ENCODE data around the gene CDON.

Gene CDON

DNA sequence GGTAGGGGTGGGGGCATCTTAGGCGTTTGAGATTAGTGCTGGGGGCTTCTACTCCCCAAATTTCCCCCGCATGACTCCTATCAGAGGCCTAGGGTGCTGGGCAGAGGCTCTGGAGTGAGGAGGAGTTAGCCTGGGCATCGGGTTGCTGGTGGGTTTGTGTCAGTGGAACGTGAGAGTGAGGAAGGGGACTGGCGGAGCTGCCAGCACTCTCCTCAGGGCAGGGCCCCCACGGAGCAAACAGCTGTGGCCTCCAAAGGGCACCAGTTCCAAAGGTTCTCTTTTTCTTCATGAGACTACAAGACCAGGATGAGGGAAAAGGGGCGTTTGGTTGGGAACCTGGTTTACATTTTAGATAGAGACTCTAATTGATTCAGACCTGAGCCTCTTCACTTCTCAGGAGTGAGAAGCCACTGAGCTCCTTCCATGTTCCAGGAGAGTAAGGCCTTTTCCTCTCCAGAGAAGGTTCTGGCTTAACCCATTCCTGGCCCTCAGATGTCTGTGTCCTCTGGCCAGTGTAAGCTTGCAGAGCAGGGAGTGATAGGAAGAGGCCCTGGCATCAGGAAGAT lies 35.6 kb upstream of the CDON start:
- no peak overlapping the region for H3K27ac Mint-ChIP-seq
- H3K4me1 Mint-ChIP-seq (ENCODE audit: low read depth) = no peaks in the 10 kb centered on the region
- H3K27me3 Mint-ChIP-seq = no peaks in the 10 kb centered on the region
- H3K36me3 Mint-ChIP-seq (ENCODE audit: low read depth) = no peaks in the 10 kb centered on the region
- H3K9me3 Mint-ChIP-seq = no peaks in the 10 kb centered on the region
- no peak overlapping the region for H3K4me3 Mint-ChIP-seq

DNA sequence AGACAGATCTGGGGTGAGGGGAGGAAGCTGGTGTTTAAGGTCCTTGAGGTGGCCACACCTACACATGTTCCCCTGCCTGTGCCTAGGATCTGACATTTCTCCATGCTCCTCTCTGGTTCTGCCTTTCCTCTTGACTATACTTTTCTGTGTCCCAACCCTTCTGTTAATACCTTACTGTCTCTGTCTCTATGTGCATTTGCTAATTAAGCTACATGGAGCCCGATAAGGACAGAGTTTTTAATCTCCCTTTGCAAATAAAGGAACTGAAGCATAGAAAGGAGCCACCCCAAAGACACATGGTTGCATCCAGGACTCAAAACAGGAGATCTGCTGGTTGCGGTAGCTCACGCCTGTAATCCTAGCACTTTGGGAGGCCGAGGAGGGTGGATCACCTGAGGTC lies 33.1 kb upstream of the CDON start:
- no peaks in the 10 kb centered on the region for H3K4me1 Mint-ChIP-seq (ENCODE audit: low read depth)
- H3K4me3 Mint-ChIP-seq = no peak overlapping the region
- no peaks in the 10 kb centered on the region for H3K27me3 Mint-ChIP-seq
- H3K36me3 Mint-ChIP-seq (ENCODE audit: low read depth) = no peaks in the 10 kb centered on the region
- H3K27ac Mint-ChIP-seq = no peak overlapping the region
- no peaks in the 10 kb centered on the region for H3K9me3 Mint-ChIP-seq

DNA sequence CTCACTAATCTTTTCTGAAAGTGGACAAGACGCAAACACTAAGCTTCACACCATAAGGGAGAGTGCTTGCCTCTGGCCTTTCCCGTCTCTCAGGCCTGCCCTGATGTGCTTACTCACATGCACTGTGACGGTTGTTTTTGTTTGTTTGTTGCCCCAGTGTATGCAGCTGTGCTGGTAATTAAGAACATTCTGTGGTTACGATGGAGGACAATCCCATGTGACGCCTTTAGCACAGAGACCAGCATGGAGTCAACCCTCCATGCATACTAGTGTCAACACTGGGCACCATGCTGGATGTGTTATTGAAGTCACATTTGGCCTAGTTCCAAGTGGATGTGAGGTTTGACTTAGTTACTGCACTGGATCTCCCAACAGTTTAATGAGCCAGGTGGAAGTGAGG lies 27.8 kb upstream of the CDON start:
- Mint-ChIP-seq H3K9me3 (no peaks in the 10 kb centered on the region), H3K27ac (no peak overlapping the region), H3K4me1 (ENCODE audit: low read depth) (no peaks in the 10 kb centered on the region), H3K27me3 (no peaks in the 10 kb centered on the region), H3K4me3 (no peak overlapping the region), H3K36me3 (ENCODE audit: low read depth) (no peaks in the 10 kb centered on the region)

DNA sequence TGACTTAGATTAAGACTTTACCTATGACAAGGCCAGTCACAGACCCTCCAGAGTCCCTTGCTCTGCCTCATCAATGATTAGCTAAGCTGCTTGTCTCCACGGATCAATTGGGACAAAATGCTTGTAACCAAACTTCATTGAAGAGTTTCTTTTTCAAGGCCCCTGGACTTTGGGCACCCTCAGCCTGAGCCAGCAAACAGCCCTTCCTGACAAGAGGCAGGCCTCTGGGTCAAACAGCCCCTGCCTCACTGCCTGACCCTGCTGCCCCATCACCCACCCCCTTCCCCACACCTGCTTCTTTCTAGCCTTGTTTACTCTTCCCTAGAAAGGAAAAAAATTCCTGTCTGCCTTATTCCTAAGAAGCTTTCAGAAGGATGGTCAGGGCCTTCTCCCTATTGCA lies 26.3 kb upstream of the CDON start:
- Mint-ChIP-seq H3K4me3 (no peak overlapping the region), H3K36me3 (ENCODE audit: low read depth) (no peaks in the 10 kb centered on the region), H3K27me3 (no peaks in the 10 kb centered on the region), H3K9me3 (no peaks in the 10 kb centered on the region), H3K4me1 (ENCODE audit: low read depth) (peaks cover 6% of the 10 kb centered on the region), H3K27ac (no peak overlapping the region)

DNA sequence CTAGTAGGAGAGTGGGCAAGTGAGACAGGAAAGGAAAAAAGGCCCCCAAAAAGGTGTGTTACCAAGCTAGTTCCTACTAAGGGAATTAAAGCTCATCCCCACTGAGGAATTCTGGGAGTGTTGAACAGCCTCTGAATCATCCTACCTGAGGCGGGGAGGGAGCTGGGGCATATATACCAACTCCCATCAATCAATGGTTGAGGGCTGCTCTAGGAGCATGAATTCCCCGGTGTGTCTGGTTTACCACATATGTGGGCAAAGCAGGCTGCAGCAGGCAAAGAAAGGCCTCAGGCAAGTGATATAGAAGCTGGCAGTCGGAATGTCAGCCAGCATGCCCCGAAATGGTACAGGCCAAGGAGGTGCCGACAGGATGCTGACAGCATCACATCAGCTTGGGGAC lies 23.6 kb upstream of the CDON start:
- Mint-ChIP-seq H3K4me3 (no peak overlapping the region), H3K27ac (no peak overlapping the region), H3K36me3 (ENCODE audit: low read depth) (no peaks in the 10 kb centered on the region), H3K27me3 (no peaks in the 10 kb centered on the region), H3K4me1 (ENCODE audit: low read depth) (peaks cover 14% of the 10 kb centered on the region), H3K9me3 (no peaks in the 10 kb centered on the region)

DNA sequence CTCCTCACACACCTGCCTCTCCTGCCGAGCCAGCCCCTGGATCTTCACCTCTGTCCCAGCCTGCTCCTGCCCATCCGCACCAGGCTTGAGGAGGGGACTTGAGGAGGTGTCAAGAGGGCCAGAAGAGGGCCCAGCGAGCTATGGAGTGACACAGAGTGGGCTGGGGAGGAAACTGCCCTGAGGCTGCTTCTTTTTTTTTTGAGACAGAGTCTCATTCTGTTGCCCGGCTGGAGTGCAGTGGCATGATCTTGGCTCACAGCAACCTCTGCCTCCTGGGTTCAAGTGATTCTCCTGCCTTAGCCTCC lies 21.9 kb upstream of the CDON start:
- Mint-ChIP-seq H3K9me3 (no peaks in the 10 kb centered on the region), H3K27ac (no peak overlapping the region), H3K27me3 (no peaks in the 10 kb centered on the region), H3K4me3 (no peak overlapping the region), H3K4me1 (ENCODE audit: low read depth) (peaks cover 14% of the 10 kb centered on the region), H3K36me3 (ENCODE audit: low read depth) (no peaks in the 10 kb centered on the region)

DNA sequence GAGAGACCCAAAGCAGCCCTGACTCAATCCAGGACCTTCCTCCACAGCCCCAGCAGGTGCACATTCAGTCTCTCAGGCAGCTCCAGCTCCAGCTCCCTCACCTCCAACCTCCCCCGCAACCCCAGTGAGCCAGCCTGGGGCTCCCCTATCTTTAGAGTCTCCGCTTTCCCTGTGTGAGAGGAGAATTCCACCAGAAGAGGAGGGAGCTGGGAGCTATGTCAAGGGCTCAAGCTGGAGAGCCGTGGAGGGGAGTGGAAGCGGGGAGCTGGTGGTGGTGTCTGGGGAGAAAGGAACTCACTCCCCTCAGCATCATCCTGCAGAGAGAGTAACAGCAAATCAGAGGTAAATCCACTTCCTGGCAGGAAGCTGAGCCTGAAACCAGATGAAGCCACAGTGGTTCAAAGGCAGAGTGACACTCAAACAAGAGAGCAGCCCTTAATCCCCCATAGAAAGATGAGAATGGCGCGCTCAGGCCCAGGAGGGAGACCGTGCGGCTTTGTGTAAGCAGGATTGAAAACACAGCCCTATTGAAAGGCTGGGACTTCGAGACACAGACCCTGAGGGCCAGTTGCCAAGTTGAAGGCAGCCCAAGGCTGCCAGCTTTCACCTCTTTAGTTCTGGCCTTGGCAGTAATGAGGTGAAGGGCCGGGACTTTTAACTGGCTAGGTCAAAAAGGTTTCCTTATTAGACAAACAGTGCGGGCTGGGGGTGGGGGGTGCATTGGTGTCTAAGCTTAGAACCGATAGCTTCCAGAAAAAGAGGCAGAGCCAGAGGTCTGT lies 21.4 kb upstream of the CDON start:
- Mint-ChIP-seq H3K4me3 (no peak overlapping the region), H3K4me1 (ENCODE audit: low read depth) (peaks cover 14% of the 10 kb centered on the region), H3K9me3 (no peaks in the 10 kb centered on the region), H3K27me3 (no peaks in the 10 kb centered on the region), H3K27ac (peak overlapping the region; percentile 56), H3K36me3 (ENCODE audit: low read depth) (no peaks in the 10 kb centered on the region)

DNA sequence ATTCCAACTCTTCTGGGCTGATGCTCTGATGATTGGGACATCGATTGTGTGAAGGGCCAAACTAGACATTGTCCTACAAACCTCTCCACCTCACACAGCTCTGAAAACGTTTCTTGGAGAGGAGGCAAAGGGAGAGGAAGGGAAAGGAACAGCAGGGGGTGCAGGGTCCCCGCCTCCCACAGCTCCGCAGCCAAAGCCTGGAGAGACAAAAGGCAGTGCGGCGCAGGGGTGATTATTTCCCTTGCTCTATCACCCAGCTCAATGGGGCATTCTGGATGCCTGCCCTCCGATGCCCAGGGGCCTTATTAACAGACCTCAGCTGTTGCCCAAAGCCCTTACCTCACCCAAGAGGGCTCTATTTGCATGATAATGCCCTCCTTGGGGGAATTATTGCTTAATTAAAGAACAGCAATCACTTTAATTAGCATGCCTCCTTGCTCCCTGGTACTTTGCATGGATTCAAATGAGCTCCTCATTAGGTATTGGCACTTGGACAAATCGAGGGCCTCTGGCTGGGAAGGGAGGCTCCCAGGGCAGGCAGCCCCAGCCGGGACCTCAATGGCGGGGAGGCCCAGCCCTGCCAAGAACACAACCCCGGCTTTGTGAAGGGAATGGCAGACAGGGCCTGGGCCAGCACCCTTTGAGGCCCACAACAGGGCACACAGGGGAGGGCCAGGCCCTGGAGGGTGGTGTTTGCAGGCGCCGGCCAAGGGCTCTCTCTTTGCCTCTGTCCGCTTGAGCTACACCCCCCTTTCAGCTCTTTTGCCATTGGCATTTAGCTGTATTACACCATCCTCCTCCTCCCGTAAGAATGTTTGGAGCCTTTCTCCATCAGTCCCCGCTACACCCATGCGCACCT lies 19.8 kb upstream of the CDON start:
- Mint-ChIP-seq H3K27ac (no peak overlapping the region), H3K4me1 (ENCODE audit: low read depth) (peaks cover 14% of the 10 kb centered on the region), H3K9me3 (no peaks in the 10 kb centered on the region), H3K36me3 (ENCODE audit: low read depth) (no peaks in the 10 kb centered on the region), H3K4me3 (no peak overlapping the region), H3K27me3 (no peaks in the 10 kb centered on the region)

DNA sequence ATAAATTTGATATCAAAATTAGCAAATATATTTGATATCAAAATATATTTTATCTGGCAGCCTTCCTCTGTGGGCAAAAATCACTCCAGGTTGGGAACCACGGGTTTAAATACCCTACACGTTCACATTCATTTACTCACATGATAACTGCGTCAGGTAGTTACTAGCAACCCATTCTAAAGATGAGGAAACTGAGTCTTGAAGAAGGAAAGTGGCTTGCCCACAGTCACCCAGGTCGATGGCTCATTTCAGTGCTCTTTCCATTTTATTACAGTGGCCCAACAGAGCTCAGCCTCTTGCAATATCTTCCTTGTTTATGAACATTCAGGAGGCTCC lies 19.2 kb upstream of the CDON start:
- H3K4me1 Mint-ChIP-seq (ENCODE audit: low read depth) = peaks cover 14% of the 10 kb centered on the region
- H3K36me3 Mint-ChIP-seq (ENCODE audit: low read depth) = no peaks in the 10 kb centered on the region
- H3K27ac Mint-ChIP-seq = no peak overlapping the region
- no peak overlapping the region for H3K4me3 Mint-ChIP-seq
- H3K9me3 Mint-ChIP-seq = no peaks in the 10 kb centered on the region
- H3K27me3 Mint-ChIP-seq = no peaks in the 10 kb centered on the region

DNA sequence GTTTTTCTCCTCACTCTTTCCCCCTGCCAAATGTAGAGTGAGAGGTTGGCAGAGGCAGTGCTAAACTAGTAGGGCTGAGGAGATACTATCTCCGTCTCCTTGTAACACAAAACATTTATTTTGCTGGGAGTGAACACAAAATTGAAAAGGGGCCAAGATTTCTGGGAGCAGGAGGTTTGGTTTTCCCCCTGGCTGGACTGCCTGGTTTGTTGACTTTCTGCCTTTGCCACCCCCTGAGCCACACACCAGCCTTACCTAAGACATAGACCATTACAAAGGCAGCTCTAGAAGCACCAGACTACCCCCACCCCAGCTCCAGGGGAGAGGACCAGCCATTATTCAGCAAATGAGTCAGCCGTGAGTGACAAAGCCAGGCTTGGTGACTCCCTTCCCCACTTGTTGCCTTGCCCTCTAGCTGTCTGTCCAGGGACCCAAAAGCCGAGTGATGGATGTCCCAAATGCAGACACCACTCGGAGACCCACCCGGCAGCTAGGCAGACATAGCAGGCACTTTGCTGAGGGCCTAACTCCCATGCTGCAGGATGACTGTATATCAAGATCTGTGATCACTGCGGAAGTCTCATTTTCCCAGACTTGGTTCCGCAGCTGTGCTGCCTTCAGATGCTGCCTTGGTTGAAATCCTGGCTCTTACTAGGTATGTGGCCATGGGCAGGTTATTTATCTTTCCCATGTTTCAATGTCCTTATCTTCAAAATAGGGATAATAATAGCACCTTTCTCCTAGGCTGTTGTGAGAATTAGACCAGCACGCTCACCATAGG lies 17.7 kb upstream of the CDON start:
- Mint-ChIP-seq H3K27me3 (no peaks in the 10 kb centered on the region), H3K9me3 (no peaks in the 10 kb centered on the region), H3K27ac (no peak overlapping the region), H3K36me3 (ENCODE audit: low read depth) (no peaks in the 10 kb centered on the region), H3K4me1 (ENCODE audit: low read depth) (peaks cover 14% of the 10 kb centered on the region), H3K4me3 (no peak overlapping the region)

DNA sequence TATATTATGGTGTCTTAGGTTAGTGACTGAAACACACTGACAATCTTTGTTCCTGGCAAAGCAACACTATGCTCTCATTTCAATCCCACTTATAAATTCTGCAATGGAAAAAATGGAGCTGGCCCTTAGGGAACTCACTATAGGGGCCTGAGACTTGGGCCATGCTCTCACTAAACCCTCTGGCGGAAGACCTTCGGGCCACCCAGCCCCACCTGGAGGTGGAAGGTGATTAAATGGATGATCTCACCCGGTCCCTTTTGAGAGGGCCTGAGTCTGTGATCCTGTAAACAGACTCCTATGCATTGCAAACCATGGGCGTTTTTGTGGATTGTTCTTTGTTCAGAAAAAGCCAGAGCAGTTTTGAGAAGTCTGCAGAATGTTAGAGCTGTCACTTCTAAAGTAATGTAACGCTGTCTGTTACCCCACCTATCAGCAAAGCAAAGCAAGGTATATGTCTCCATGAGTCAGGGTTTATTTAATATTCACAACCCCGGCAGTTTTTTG lies 17.0 kb upstream of the CDON start:
- no peaks in the 10 kb centered on the region for H3K9me3 Mint-ChIP-seq
- H3K4me3 Mint-ChIP-seq = no peak overlapping the region
- H3K27me3 Mint-ChIP-seq = no peaks in the 10 kb centered on the region
- H3K4me1 Mint-ChIP-seq (ENCODE audit: low read depth) = peaks cover 14% of the 10 kb centered on the region
- H3K36me3 Mint-ChIP-seq (ENCODE audit: low read depth) = no peaks in the 10 kb centered on the region
- no peak overlapping the region for H3K27ac Mint-ChIP-seq

DNA sequence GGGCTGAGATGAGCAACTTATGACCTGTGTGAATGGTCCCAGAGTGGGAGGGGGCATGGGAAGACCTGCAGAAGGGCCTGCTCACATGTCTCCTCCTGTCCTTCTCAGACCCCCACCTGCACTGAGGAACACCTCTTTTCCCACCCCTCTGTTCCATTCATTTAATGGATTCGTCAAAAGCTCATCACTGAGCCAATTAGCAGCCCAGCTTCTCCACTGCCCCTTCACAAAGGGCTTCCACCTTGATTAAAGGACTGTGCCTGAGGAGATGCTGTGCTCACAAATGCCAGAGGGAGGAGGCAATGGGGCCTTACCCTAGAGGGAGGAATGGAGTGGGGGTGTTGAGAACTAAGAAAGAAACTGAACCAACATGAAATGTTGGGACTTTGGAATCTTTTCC lies 14.0 kb upstream of the CDON start:
- Mint-ChIP-seq H3K4me3 (no peak overlapping the region), H3K36me3 (ENCODE audit: low read depth) (no peaks in the 10 kb centered on the region), H3K27ac (no peak overlapping the region), H3K27me3 (no peaks in the 10 kb centered on the region), H3K4me1 (ENCODE audit: low read depth) (no peaks in the 10 kb centered on the region), H3K9me3 (no peaks in the 10 kb centered on the region)

DNA sequence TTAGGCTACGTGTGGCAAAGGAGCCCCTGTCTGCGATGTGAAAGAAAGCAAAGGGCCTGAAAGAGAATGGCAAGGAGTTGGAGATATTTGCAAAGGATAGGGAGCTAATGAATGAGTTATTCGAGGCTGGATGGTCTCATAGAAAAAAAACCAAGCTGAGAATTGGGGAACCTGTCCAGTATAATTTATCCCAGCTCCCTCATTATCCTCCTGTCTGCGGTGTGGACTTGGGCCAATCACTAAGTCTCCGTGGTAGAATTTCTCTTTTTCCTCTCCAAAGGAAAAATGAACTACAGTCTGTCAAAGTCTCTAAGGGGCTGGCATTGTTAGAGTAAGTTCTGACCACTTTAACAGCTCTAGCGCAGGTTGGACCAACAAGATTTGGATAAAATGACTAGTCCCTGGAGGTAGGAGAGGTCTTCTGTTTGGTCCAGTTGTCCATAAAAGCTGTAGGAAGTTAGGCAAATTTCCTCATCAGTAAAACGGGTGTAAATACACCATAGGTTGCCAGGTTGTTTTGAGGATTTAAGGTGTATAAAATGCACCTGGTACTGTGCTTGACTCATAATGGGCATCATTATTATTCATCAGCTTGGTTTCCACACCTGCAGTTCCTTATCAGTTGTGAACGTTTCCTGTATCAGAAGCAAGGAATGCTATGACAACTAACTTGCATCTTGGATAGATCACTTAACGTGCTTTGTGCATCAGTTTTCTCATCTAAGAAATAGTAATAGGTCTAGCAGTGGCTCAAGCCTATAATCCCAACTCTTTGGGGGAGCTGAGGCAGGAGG lies 10.3 kb upstream of the CDON start:
- H3K27ac Mint-ChIP-seq = no peak overlapping the region
- no peaks in the 10 kb centered on the region for H3K4me1 Mint-ChIP-seq (ENCODE audit: low read depth)
- peaks cover 4% of the 10 kb centered on the region for H3K27me3 Mint-ChIP-seq
- no peaks in the 10 kb centered on the region for H3K36me3 Mint-ChIP-seq (ENCODE audit: low read depth)
- H3K9me3 Mint-ChIP-seq = no peaks in the 10 kb centered on the region
- H3K4me3 Mint-ChIP-seq = no peak overlapping the region

DNA sequence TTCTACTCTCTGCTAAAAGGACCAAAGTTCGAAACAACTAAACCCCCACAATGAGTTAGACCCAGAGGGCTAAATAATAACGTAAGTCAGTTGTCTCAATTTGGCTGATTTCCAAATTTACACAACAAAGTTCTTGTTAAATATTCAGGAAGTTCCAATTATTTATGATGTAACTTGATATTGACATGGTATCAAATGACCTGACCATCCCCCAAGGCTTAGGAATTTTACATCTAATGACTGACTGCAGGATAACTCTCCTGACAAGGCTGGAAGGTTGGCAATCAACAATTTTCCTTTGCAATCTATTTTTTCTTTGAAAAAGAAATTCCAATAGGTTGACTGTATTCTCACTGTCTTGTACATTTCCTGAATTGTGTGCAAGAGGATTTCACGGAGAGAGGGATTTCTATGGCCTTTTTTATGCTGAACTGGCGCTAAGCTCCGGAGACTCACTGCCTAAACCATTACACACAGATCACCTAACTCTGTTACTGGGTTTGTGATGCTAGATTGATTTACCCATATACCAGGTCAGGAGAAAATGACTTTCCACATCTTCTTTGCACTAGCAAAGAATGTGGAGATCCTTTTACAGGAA lies 9.6 kb upstream of the CDON start:
- no peaks in the 10 kb centered on the region for H3K4me1 Mint-ChIP-seq (ENCODE audit: low read depth)

More for the DNA sequence above, 9.6 kb upstream of the CDON start:
- Mint-ChIP-seq H3K27me3 (peaks cover 7% of the 10 kb centered on the region), H3K4me3 (no peak overlapping the region), H3K27ac (no peak overlapping the region), H3K36me3 (ENCODE audit: low read depth) (no peaks in the 10 kb centered on the region), H3K9me3 (no peaks in the 10 kb centered on the region)

Data from stimulated activated naive CD8-positive, alpha-beta T cell treated with anti-CD3 and anti-CD28 coated beads, Interleukin-15, Interleukin-2, amounts not matched to agents 100 ng/mL and 50 ng/mL, for 24 hours (primary cell).